K562 (cell line): ENCODE results near the gene IFNB1. TPM values are rescaled to one million over a fixed set of nuclear protein-coding genes. Genes with fewer than 3 reads are reported as not detected.

Source experiments
- SMAD3 ChIP-seq: fragments of 450-650 bp; formaldehyde crosslinking; conservative IDR thresholded peaks from 2 replicates; pipeline ENCODE4 v1.4.0; 2020; ENCODE audit warnings: mild to moderate bottlenecking
- TEAD1 ChIP-seq, 2 experiments: fragments of 450-650 bp in 1 of 2; sonication (generic) in 1 of 2; formaldehyde crosslinking; IDR thresholded peaks; 2 replicates each; pipeline versions ENCODE4 v1.4.0 to v1.8.0; 2020 to 2022; ENCODE audit warnings: mild to moderate bottlenecking in 2 of 2, missing genetic modification reagents in 1 of 2
- polyA plus RNA-seq, 8 experiments: library from polyadenylated mRNA; depleted of rRNA in 4 of 8; stranded (reverse) in 5 of 8; unstranded in 3 of 8; fragments of >200 nt; fragmentation: Nextera tagmentation in 2 of 8; fragmentation: Illumina TruSeq in 1 of 8; extraction: Ambion mirVana in 2 of 8; extraction: Trizol in 1 of 8; gene quantifications; 2 replicates each; pipeline versions ENCODE4 v1.2.1 to v1.2.3, GENCODE V29; 2011 to 2014; ENCODE audit warnings: inconsistent platforms in 1 of 8, missing spikeins in 1 of 8
- total RNA-seq, 7 experiments: library from RNA; depleted of rRNA in 6 of 7; stranded (reverse); fragments of >200 nt in 6 of 7; fragmentation: Illumina TruSeq in 2 of 7; extraction: Trizol in 2 of 7; gene quantifications; 2 replicates each; pipeline versions ENCODE4 v1.2.1 to v1.2.3, GENCODE V29; 2011 to 2021; ENCODE audit warnings: low replicate concordance in 1 of 7
- TF ChIP-seq, protein P1 (sequence below): sonication (generic); formaldehyde crosslinking; IDR thresholded peaks from 2 replicates; pipeline ENCODE4 v1.8.0; 2023; ENCODE audit warnings: mild to moderate bottlenecking, missing genetic modification reagents
- TF ChIP-seq, protein P2 (sequence below): fragments of 200-800 bp; sonication (Bioruptor generic); IDR thresholded peaks from 2 replicates; pipeline ENCODE4 v1.6.1; 2016; ENCODE audit warnings: missing genetic modification characterization, missing compliant biosample characterization
- TF ChIP-seq, protein P3 (sequence below): IDR thresholded peaks from 2 replicates; pipeline ENCODE4 v1.6.1; 2011; ENCODE audit warnings: borderline replicate concordance, low read depth, mild to moderate bottlenecking, moderate library complexity, low read length; ENCODE audit not compliant: insufficient read depth, poor library complexity, severe bottlenecking

Gene IFNB1
- total and polyA plus RNA-seq, 9 of the 15 experiments (the other 6 are each of a cell fraction or from before 2014, with no cell fraction given) = not detected

DNA sequence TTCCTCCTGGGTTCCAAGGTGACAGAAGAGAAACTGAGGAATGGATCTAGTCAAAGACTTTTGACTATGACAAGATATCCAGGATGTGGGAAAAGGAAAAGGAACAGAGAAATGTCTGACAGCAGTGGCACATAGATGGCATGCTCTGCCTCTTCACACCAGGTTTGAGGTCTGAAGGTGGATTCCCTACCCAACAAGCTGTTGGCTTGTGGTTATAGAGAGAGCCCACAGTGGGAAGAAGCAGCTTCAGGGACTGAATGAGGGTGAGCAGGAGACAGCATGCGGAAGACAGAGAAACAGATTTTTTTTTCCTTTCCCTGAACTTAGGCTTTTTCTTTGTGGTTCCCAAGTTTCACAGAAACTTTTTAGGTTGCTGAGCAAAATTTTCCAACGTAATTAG, 43.3 kb upstream of the IFNB1 start (continued):
- TF ChIP-seq, protein P1, sequence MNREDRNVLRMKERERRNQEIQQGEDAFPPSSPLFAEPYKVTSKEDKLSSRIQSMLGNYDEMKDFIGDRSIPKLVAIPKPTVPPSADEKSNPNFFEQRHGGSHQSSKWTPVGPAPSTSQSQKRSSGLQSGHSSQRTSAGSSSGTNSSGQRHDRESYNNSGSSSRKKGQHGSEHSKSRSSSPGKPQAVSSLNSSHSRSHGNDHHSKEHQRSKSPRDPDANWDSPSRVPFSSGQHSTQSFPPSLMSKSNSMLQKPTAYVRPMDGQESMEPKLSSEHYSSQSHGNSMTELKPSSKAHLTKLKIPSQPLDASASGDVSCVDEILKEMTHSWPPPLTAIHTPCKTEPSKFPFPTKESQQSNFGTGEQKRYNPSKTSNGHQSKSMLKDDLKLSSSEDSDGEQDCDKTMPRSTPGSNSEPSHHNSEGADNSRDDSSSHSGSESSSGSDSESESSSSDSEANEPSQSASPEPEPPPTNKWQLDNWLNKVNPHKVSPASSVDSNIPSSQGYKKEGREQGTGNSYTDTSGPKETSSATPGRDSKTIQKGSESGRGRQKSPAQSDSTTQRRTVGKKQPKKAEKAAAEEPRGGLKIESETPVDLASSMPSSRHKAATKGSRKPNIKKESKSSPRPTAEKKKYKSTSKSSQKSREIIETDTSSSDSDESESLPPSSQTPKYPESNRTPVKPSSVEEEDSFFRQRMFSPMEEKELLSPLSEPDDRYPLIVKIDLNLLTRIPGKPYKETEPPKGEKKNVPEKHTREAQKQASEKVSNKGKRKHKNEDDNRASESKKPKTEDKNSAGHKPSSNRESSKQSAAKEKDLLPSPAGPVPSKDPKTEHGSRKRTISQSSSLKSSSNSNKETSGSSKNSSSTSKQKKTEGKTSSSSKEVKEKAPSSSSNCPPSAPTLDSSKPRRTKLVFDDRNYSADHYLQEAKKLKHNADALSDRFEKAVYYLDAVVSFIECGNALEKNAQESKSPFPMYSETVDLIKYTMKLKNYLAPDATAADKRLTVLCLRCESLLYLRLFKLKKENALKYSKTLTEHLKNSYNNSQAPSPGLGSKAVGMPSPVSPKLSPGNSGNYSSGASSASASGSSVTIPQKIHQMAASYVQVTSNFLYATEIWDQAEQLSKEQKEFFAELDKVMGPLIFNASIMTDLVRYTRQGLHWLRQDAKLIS (CRISPR knock-in tag) = no peak
- TF ChIP-seq SMAD3 (no peak), TEAD1 (CRISPR knock-in tag; IDR thresholded peaks at IDR 0.05) (no peak)
- TF ChIP-seq, protein P2, sequence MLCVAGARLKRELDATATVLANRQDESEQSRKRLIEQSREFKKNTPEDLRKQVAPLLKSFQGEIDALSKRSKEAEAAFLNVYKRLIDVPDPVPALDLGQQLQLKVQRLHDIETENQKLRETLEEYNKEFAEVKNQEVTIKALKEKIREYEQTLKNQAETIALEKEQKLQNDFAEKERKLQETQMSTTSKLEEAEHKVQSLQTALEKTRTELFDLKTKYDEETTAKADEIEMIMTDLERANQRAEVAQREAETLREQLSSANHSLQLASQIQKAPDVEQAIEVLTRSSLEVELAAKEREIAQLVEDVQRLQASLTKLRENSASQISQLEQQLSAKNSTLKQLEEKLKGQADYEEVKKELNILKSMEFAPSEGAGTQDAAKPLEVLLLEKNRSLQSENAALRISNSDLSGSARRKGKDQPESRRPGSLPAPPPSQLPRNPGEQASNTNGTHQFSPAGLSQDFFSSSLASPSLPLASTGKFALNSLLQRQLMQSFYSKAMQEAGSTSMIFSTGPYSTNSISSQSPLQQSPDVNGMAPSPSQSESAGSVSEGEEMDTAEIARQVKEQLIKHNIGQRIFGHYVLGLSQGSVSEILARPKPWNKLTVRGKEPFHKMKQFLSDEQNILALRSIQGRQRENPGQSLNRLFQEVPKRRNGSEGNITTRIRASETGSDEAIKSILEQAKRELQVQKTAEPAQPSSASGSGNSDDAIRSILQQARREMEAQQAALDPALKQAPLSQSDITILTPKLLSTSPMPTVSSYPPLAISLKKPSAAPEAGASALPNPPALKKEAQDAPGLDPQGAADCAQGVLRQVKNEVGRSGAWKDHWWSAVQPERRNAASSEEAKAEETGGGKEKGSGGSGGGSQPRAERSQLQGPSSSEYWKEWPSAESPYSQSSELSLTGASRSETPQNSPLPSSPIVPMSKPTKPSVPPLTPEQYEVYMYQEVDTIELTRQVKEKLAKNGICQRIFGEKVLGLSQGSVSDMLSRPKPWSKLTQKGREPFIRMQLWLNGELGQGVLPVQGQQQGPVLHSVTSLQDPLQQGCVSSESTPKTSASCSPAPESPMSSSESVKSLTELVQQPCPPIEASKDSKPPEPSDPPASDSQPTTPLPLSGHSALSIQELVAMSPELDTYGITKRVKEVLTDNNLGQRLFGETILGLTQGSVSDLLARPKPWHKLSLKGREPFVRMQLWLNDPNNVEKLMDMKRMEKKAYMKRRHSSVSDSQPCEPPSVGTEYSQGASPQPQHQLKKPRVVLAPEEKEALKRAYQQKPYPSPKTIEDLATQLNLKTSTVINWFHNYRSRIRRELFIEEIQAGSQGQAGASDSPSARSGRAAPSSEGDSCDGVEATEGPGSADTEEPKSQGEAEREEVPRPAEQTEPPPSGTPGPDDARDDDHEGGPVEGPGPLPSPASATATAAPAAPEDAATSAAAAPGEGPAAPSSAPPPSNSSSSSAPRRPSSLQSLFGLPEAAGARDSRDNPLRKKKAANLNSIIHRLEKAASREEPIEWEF = no peak
- TF ChIP-seq, protein P3, sequence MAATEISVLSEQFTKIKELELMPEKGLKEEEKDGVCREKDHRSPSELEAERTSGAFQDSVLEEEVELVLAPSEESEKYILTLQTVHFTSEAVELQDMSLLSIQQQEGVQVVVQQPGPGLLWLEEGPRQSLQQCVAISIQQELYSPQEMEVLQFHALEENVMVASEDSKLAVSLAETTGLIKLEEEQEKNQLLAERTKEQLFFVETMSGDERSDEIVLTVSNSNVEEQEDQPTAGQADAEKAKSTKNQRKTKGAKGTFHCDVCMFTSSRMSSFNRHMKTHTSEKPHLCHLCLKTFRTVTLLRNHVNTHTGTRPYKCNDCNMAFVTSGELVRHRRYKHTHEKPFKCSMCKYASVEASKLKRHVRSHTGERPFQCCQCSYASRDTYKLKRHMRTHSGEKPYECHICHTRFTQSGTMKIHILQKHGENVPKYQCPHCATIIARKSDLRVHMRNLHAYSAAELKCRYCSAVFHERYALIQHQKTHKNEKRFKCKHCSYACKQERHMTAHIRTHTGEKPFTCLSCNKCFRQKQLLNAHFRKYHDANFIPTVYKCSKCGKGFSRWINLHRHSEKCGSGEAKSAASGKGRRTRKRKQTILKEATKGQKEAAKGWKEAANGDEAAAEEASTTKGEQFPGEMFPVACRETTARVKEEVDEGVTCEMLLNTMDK = no peak
